GM21423 (cell line): ENCODE data around the gene DDR1.
"Not testable (repeated sequence)": the region's sequence is repeated elsewhere in the genome, so short reads cannot be mapped to it uniquely, and the experiment has no call there.

Source experiments
- ATAC-seq: cut with Tn5 transposase; IDR thresholded peaks from one replicate; pipeline ENCODE4 v1.9.1; 2021; ENCODE audit warnings: mild to moderate bottlenecking, moderate library complexity; ENCODE audit not compliant: unreplicated experiment

DDR1 gene

DNA sequence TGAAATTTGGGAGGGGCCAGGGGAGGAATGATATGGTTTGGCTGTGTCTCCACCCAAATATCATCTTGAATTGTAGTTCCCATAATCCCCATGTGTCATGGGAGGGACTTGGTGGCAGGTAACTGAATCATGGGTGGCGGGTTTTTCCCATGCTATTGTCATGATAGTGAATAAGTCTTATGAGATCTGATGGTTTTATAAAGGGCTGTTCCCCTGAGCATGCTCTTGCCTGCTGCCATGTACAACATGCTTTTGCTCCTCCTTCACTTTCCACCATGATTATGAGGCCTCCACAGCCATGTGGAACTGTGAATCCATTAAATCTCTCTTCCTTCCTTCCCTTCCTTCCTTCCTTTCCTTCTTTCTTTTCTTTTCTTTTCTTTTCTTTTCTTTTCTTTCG lies 31.9 kb upstream of the DDR1 start:
- ATAC-seq = not testable (repeated sequence)

DNA sequence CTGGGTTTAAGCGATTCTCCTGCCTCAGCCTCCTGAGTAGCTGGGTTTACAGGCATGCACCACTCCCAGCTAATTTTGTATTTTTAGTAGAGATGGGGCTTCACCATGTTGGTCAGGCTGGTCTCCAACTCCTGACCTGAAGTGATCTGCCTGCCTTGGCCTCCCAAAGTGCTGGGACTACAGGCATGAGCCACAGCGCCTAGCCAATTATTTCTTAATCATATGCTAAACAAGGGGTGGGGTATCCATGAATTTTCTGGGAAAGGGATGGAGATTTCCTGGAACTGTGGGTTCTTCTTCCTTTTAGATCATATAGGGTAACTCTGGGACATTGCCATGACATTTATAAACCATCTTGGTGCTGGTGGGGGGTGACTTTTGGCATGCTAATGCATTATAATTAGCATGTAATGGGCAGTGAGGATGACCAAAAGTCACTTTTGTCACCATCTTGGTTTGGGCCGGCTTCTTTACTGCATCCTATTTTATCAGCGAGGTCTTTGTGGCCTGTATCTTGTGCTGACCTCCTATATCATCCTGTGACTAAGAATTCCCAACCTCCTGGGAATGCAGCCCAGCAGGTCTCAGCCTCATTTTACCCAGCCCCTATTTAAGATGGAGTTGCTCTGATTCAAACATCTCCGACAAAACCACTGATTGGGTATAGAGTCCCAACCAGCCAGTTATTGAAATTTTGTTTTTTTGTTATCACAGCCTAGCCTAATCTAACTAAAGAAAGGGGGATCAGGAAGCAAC lies 29.9 kb upstream of the DDR1 start:
- no peak for ATAC-seq

DNA sequence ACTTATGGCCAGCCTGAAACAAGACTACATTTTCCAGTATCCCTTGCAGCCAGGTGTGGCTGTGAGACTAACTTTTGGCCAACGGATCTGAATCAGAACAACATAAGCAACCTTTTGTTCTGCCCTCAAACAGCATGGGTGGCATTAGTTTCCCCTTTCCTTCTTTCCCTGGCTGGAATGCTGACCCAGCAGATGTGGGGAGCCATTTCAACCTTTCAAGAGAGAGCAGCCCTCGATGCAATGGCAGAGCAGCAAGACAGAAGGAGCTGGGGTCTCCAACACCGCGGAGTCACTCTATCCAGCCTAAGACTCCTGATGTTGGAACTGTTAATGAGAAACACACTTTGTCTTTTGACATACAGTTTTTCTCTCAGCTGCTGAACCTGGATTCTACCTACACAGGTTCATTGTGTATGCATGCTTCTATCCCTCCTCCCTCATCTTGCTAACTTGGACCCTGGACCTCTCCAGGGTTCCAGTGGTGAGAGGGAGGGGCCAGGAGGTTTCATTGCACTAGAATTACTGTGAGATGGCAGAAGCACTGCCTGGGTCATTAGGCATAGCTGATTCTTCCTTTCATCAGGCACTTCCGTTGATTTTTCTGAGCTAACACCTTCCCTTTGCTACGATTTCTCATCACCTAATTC lies 28.8 kb upstream of the DDR1 start:
- ATAC-seq = no peak

DNA sequence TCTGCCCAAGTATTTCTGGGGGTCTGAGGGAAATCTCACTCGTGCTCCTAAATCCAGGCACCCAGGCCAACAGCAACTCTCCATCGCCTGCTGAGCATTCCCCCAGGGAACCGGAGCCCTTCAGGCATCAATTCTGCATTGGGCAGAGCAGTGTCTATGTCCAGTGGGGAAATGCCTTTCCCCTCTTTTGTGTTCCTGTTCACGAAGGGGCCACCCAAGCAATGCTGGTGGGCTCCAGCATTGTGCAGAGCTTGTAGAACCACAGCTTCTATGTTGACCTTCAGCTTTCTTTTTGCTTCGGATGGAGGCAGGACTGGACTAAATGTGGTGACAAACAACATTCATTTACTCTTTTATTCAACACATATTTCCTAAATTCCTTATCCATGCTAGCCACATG lies 27.2 kb upstream of the DDR1 start:
- ATAC-seq = no peak

DNA sequence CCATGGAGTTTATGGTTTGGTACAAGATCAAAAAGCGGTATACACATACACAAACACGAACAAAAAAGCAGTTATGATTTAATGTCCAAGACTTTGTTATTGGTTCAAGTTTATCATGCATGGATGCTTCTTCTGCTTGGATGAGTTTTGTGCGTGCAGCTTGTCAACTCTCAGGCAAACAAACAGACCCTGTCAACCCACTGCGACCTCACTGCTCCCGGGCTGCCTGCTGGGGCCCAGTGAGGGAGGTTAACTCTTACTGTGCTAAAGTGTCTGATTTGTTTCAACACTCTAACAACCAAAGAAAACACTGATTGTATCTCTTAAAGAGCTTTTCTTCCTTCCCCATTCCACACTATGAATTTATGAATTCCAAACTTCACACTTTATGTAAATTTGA lies 26.8 kb upstream of the DDR1 start:
- no peak for ATAC-seq

DNA sequence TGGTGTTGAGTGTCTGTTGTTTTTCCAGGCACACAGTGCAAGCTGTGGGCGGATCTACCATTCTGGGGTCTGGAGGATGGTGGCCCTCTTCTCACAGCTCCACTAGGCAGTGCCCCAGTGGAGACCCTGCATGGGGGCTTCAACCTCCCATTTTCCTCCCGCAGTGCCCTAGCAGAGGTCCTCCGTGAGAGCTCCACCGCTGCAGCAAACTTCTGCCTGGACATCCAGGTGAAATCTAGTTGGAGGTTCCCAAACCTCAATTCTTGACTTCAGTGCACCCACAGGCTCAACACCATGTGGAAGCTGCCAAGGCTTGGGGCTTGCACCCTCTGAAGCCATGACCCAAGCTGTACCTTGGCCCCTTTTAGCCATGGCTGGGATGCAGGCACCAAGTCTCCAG lies 24.6 kb upstream of the DDR1 start:
- ATAC-seq = not testable (repeated sequence)

DNA sequence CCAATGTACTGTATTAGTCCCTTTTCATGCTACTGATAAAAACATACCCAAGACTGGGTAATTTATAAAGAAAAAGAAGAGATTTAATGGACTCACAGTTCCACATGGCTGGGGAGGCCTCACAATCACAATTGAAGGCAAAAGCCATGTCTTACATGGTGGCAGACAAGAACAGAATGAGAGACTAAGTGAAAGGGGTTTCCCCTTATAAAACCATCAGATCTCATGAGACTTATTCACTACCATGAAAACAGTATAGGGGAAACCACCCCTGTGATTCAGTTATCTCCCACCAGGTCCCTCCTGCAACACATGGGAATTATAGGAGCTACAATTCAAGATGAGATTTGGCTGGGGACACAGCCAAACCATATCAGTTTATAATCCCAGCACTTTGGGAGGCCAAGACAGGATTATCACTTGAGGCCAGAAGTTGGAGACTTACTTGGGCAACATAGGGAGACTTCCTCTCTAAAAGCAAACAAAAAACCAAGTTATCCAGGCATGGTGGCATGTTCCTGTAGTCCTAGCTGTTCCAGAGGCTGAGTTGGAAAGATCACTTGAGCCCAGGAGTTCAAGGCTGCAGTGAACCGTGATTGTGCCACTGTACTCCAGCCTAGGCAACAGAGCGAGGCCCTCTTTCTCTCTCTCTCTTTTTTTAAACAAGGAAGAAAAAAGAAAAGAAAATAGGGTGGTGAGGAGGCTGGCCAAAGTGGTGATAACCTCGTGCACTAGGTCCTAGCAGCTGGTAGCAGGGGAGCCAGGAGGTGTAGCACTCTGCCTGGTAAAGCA lies 22.9 kb upstream of the DDR1 start:
- no peak for ATAC-seq

DNA sequence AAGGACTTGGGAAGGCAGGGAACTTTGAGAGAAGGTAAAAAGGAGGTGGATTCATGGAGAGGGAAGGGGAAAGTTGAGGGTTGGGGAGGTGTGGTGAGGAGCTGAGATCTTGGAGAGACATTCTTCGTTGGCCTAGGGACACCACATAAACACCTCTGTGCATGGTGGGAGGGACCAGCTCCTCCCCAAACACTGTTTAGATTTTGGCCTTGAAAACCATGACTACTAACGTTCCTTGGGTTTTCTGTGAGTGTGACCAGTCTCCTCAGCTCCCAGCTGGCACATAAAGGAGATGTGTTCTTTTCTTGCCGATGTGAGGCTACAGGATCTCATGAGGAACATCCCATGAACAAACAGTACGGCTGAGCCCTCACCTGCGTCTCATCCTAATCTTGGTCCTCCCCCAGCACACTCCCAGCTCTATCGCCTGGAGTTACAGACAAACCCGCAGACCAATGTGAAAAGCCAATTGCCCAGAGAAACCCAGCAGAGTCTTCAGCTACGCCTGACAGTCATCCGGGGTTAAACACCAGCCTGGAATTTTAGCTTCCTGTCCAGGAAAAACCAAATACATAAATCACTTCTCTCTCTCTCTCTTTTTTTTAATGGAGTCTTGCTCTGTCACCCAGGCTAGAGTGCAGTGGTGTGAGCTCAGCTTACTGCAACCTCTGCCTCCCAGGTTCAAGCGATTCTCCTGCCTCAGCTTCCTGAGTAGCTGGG lies 22.0 kb upstream of the DDR1 start:
- no peak for ATAC-seq

DNA sequence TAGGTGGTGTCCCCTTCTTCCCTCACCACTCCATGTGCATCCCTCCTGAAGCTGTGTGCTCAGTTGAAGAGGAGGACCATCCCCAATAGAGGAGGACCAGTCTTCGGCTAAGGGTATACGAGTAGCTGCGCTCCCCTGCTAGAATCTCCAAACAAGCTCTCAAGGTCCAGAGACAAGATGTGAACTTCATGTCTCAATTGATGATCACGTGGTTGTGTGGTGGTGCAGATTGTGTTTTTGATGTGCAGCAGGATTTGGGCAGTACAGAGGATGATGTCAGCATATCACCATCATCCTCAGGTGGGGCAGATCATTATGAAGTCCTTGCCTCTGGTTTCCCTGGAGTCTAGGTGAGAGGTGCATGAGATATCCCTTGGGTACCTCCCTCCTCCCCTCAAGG lies 20.0 kb upstream of the DDR1 start:
- no peak for ATAC-seq

DNA sequence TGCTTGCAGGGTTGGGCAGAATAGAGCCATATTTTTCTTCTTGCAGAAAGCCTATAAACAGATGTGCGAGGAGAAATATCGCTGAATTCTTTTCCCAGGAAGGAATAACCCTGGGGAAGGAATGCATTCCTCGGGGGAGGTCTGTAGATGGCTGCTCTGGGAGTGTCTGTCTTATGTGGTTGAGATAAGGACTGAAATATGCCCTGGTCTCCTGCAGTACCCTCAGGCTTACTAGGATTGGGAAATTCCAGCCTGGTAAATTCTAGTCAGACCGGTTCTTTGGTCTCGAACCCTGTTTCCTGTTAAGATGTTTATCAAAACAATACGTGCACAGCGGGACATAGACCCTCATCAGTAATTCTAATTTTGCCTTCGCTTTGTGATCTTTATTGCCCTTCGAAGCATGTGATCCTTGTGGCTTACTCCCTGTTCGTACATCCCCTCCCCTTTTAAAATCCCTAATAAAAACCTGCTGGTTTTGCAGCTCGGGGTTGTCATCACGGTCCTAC lies 15.0 kb upstream of the DDR1 start:
- not testable (repeated sequence) for ATAC-seq

DNA sequence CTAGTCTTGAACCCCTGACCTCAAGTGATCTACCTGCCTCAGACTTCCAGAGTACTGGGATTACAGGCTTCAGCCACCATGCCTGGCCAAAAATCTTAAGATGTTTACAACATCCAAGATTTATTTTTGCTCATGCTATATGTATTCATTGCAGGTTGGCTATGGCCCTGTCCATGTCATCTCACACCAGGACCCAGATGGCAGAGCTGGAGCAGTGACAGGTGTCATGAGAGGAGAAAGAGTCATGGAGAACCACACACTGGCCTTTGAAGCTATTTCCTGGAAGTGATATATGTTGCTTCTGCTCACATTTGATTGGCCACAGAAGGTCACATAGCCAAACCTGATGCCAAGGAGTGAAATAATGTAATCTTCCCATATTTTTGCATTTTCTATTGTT lies 13.8 kb upstream of the DDR1 start:
- no peak for ATAC-seq

DNA sequence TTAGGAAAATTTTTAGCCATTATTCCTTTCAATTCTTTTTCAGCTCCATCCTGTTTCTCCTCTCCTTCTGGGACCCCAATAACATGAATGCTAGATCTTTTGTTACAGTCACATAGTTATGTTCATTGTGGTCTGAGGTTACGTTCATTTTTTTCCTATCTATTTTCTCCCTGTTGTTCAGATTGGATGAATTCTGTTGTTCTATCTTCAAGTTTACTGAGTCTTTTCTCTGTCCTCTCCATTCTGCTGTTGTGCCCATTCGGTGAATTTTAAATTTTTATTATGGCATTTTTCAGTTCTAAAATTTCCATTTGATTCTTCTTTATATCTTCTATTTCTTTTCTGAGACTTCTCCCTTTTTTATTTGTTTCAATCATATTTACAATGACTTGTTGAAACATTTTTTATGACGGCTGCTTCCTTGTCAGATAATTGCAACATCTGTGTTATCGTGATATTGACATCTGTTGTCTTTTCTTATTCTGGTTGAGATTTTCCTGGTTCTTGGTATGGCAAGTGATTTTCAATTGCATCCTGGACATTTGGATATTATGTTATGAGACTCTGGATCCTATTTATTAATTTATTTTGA lies 12.6 kb upstream of the DDR1 start:
- ATAC-seq = no peak

DNA sequence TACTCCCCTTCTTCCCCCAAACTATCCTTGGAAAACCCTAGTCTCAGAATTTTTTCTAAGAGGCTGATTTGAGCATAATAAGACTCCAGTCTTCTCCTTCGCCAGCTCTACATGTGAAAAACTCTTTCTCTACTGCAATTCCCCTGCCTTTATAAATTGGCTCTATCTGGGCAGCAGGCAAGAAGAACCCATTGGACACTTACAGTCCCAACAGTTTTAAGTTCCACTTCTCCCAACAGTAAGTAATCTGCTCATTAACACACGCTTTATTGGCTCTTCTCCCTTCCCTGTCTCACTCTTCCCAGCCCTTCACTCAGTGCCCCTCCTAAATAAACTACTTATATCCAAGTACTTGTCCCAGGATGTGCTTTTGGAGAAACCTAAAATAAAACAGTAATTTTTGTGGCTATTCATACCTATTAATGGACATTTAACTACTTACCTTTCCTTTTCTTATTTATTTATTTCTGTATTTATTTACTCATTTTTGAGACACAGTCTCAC lies 11.1 kb upstream of the DDR1 start:
- no peak for ATAC-seq

DNA sequence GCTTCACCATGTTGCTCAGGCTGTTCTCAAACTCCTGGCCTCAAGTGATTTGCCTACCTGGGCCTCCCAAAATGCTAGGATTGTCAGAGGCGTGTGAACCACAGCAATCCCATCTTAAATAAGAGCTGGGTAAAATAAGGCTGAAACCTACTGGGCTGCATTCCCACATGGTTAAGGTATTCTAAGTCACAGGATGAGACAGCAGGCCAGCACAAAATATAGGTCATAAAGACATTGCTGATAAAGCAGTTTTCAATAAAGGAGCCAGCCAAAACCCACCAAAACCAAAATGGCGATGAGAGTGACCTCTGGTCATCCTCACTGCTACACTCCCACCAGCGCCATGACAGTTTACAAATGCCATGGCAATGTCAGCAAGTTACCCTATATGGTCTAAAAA lies 10.5 kb upstream of the DDR1 start:
- not testable (repeated sequence) for ATAC-seq

DNA sequence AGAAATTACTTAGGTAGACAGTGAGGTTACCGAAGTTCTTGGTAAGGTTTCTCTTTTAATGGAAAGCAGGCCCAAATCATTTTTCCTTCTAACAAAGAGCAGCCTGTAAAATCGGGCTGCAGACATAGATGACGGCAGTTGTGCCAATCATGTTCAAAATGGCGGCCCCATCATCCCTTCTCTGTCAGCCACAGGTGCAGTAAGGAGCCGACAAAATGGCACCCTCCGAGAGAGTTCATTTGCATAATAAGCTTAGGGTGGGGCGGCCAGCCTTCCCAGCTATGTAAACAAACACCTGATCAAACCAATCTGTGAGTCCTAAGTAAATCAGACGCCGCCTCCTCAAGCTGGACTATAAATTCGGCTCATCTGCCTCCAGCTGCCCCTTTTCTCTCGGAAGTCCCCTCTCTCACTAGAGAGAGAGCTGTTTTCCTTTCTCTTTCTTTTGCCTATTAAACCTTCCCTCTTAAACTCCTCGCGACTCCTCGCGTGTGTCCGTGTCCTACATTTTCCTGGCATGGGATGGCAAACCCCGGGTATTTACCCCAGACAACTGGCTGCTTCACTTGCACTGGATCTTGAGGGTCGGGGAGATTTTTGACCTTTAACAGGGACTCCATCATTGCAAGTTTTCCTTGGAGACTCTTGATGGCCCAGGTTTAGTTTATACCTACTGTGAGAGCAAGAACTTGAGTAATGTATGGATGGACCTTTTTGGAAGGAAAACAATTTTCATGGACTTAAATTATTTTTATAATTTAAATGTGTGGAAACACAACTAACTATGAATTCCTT lies 8.9 kb upstream of the DDR1 start:
- ATAC-seq = no peak

DNA sequence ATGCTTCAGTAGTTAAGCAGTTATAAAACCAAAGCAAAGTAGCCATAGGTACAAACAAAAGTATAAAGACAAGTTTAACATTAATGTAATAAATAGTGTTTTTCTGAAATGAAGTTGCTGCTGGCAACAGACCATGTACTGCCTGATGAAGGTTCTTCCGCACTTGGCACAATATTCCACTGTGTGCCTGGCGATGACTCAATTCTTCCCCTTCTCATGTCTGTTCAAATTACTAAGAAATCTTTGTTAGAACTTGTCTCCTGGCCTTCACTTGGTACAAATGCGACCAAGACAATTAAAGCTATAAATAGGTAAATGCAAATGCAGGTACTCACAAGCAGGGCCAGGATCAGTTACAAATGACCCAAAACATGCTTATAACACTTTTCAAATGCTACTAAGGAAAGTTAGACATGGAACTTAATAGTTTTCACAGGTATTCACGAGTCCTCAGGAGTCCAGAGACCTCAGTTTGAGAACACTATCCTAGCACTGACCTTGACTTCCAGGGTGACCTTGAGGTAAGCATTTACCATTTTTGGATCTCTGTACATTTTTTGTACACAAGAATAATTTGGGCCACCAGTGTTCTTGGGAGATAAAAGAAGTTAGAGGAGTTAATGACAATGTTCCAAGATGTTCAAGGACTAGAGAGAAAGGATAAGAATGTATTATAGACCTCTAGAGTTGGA lies 8.1 kb upstream of the DDR1 start:
- ATAC-seq = no peak

DNA sequence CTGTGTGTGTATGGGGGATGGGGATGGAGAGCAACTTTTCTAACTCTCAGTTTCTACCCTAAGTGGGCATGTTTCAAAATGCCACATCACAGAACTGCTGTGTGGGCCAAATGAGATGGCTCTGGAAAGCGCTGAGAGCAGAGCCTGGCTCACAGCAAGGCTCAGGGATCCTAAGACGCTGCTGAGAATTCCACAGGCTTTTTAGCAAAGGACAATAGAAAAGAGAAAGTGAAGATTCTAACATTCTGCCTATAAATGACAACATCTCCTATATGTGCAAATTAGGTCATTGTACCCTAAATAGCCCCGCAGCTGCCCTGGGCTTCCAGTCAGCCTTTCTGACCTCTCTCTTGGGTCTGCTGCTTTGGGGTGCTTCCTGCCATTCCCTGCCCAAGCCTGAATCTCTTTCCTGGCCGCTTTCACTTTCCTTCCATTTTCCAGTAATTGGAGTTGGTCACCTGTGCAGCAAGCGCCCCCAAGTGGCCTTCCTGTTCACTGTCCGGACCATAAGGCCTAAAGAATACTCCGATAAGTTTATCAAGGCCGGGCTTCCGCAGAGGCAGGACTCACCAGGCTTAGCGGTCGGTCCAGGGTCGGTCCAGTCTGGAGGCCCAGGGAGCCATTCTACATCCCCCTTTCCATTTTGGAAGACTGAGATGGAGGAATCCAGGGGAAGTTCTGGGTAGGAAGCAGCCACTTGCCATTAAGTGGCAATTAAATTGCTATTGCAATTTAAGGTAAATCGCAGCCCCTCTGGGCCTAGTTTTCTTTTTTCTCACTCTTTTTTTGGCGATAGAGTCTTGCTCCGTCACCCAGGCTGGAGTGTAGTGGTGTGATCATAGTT lies 6.7 kb upstream of the DDR1 start:
- ATAC-seq = no peak
